Astrocyte of the cerebellum (primary cell): Measurements from ENCODE around the gene EIF1AD.

Source experiments
- DNase-seq: peaks from one replicate; pipeline ENCODE4 v3.0.0-alpha.2; 2011; ENCODE audit warnings: low read depth
- H3K4me3 ChIP-seq: 2 replicates; pipeline ENCODE4 v1.5.1; 2011; ENCODE audit warnings: mild to moderate bottlenecking, low read depth, low read length, moderate library complexity
- in situ Hi-C: cut with HindIII; loops from 2 replicates; pipeline ENCODE4 v1.10.0; 2017; ENCODE audit warnings: low sequenced_read_pairs
- TF ChIP-seq, protein P1 (sequence below): IDR thresholded peaks from 2 replicates; pipeline ENCODE4 v1.5.1; 2012; ENCODE audit warnings: low read length, low read depth, moderate library complexity, mild to moderate bottlenecking; ENCODE audit errors: missing control alignments

Gene EIF1AD

DNA sequence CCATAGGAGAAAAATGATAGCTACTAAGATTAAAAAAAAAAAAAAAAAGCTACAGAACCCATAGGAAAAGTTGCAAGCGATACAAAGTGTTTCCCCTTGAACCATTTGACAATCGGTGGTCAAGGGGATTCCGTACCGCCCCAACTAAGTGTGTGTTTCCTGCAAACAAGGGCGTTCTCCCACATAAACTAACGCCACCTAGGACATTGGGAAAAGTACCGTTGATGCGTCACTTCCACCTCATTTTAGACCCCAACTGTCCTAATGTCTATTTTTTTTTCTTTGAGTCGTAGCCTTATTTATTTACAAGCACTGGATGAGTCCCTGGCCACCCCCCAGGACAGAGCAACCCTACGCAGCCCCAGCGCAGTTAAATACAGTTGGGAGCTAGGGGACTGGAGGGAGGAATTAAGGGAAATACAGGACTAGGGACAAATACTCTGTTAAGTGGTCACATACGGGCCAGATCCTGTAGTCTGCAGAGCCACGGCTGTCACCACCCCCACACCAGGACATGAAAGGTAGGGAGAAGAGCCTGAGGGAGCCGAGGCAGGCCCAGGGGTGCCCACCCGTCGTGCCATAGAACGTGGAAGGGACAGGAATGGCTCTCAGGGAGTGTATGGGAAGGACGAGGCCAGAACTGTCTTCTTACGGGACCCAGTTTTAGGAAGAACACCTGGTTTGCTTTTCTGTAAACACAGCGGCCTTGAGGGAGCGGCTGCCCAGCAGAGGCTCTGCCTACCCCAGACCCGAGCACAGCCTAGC lies 19.0 kb downstream of the EIF1AD start:
- no peak for DNase-seq
- TF ChIP-seq, protein P1, sequence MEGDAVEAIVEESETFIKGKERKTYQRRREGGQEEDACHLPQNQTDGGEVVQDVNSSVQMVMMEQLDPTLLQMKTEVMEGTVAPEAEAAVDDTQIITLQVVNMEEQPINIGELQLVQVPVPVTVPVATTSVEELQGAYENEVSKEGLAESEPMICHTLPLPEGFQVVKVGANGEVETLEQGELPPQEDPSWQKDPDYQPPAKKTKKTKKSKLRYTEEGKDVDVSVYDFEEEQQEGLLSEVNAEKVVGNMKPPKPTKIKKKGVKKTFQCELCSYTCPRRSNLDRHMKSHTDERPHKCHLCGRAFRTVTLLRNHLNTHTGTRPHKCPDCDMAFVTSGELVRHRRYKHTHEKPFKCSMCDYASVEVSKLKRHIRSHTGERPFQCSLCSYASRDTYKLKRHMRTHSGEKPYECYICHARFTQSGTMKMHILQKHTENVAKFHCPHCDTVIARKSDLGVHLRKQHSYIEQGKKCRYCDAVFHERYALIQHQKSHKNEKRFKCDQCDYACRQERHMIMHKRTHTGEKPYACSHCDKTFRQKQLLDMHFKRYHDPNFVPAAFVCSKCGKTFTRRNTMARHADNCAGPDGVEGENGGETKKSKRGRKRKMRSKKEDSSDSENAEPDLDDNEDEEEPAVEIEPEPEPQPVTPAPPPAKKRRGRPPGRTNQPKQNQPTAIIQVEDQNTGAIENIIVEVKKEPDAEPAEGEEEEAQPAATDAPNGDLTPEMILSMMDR: no peak
- in situ Hi-C loops: no loop called here
- H3K4me3 ChIP-seq: no peak overlapping the region

DNA sequence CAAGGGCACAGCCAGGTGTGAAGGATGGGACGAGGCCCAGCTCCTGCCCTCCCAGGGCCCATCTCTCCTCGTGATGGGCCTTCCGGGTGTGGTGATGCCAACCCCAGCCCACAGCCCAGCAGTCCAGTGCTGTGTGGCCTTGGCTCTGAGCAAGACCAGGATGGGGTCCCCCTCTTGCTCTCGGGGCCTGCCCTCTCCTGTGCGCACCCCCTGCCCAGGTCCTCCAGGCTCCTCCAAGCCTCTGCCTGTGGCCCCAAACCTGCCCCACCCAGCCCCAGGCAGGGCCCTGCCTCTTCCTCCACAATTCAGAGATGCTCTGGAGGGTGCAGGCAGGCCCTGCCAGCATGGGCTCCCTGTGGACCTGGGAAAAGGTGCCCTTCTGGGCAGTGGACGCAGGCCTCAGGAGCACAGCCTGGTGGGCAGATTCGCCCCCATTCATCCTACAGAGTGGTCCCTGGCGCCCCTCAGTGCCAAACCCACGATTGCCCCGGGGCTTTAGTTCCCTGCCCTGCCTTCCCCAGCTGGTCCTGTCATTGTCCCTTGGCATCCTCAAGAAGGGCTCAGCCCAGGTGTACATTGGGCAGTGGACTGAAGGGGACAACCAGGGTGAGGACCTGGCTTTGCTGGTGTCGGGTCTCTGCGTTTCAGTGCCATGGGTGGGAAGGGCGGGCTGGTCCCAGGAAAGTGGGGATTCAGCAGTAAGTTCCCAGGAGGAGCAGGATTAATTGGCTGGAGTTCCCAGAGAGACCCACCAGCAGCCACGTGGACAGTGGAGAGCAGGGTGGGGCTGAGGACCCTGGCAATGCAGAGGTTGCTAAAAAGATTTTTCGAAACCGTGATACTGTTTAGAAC lies 19.8 kb downstream of the EIF1AD start:
- in situ Hi-C loops: no loop called here

DNA sequence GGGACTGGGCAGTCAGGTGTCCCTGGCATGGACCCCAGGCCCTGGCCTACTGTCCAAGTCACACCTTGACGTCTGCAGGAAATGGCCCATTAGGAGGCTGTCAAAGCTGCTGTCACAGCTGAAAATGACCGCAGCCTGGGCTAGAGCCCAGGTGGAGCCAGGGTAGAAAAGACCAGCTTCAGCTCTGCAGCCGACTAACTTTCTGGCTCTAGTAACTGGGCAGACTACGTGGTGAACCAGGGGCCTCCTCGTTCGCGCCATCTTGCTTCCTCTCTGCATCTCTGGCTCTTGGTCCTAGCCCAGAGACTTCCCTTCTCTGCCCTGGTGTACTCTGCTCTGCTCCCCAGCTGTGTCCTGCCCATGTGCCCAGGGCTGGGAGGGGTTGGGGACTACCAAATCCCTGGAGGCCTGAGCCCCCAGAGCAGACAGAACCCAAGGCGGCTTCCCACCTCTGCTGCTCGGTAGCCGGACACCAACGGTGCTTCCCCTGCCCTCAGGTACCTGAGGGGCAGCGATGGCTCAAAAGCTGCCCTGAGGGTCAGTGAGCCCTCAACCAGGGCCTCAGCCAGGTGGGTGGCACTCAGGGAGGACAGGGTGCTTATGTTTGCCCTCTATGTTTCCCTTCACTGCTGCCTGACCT lies 20.7 kb downstream of the EIF1AD start:
- in situ Hi-C loops: no loop called here
- no peak overlapping the region for H3K4me3 ChIP-seq
- TF ChIP-seq, protein P1: no peak
- DNase-seq: no peak

More for the DNA sequence above, 19.8 kb downstream of the EIF1AD start:
- DNase-seq: no peak
- TF ChIP-seq, protein P1: no peak
- H3K4me3 ChIP-seq: no peak overlapping the region

DNA sequence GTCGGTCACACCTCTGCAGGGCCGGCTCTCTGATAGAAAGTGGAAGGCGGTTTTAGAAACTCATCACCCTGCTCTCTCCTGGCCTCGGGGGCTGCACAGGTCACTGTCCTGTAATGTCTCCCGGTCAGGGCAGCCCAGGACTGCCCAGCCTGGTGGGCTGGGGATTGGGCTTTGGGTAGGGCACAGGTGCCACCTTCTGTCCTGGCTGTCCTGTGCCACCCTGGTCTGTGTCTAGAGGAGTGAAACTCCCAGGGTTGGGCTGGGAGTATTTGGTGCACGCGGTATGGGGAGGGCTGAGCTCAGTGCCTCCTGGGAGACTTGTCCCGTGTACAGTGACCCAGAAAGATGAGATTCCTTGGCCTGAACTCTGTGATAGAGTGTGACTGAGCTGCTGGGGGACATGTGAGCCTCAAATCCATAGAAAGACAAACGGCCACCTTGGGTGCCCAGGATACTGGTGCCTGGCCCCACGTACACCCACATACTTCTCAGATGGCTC lies 22.6 kb downstream of the EIF1AD start:
- no peak overlapping the region for H3K4me3 ChIP-seq
- TF ChIP-seq, protein P1: no peak
- in situ Hi-C loops: no loop called here
- no peak for DNase-seq

DNA sequence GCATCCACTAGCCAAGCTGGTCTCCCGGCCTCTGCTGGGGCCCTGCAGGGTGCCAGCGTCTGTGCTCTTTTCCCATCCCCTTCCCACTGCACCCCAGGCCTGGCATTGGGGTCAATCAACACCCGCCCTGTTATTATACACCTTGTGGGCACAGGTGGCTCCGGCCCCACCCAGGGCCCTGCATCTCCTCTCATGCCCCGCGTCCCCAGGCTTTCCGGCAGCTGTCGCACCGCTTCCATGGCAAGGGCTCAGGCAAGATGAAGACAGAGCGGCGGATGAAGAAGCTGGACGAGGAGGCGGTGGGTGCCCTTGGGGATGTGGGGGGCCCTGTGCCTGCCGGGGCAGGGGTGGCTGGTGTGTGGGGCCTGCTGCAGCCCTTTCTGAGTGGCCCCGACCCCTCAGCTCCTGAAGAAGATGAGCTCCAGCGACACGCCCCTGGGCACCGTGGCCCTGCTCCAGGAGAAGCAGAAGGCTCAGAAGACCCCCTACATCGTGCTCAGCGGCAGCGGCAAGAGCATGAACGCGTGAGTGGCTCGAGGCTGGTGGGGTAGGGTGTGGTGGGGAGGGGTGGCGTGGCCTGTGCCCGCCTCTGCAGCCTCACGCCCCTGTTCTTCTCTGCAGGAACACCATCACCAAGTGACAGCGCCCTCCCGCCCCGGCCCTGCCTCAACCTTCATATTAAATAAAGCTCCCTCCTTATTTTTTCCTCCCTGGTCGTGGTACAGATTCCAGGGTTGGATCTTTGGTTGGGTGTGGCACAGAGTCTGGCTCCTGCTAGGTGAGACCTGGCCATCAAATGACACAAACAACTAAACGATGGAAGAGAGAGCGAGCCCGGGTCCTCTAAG lies 23.3 kb downstream of the EIF1AD start:
- in situ Hi-C loops: no loop called here
- DNase-seq: no peak
- H3K4me3 ChIP-seq: no peak overlapping the region
- TF ChIP-seq, protein P1: no peak
